Kasumi-1 (cell line): ENCODE measurements around the gene KPTN.
A peak's percentile ranks its signal among the peaks of the same experiment; 100 is the strongest.

Experiments
- DNase-seq, 2 experiments: peaks; one replicate each; lab custom pipeline; 2025; lab: John Stamatoyannopoulos, UW

Gene KPTN

DNA sequence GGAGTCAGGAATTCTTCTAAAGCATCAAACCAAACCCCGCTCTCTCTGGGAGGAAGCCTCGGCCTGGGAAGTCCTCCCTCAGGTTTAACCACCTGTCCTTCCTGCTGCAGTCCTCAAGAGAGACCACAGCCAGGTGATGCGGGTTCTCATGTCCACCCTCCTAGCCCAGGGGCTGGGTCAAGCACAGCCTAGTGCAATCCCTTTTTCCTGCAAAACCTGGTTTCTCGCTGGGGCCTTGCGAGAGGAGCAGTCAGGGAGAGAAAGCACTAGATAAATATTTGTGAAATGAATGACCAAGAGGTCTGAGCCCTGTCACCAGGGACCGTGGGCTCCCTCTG lies 14.7 kb downstream of the KPTN start:
- DNase-seq = no peak

DNA sequence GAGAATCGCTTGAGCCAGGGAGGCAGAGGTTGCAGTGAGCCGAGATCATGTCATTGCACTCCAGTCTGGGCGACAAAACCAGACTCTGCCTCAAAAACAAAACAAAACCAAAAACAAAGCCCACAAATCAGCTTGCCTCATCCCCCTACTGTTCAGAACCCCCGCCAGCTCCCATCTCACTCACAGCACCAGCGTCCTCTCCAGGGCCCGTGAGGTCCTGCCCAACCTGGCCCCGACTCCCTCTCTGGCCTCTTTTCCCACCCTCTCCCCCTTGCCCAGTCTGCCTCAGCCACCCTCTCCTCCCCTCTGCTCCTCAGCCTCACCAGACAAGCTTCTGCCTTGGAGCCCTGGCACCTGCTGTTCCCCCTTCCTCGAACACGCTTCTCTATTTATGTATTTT lies 16.1 kb downstream of the KPTN start:
- DNase-seq = no peak

DNA sequence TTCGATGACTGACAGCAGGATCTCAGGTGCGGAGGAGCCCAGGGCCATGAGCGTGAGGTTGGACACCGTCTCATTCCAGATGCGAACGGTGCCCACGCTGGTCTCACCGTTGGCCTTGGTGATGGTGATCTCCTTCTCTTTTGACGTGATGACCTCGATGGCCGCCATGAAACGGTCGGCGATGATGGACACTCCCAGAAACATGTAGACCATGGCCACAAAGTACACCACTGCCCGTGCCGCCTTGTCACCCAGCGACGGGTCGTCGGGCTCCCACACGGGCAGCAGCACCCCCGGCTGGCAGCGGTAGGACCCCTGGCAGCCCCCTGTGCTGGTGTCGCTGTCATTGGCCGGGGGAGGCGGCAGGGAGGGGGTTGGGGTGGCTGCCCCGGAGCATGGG lies 18.1 kb downstream of the KPTN start:
- no peak for DNase-seq

GRCh38 chr19:47464675-47465419 lies 19.2 kb downstream of the KPTN start:
- no peak for DNase-seq

GRCh38 chr19:47461876-47462275 lies 22.1 kb downstream of the KPTN start:
- DNase-seq = no peak

GRCh38 chr19:47459477-47459876 lies 24.5 kb downstream of the KPTN start:
- DNase-seq = no peak

DNA sequence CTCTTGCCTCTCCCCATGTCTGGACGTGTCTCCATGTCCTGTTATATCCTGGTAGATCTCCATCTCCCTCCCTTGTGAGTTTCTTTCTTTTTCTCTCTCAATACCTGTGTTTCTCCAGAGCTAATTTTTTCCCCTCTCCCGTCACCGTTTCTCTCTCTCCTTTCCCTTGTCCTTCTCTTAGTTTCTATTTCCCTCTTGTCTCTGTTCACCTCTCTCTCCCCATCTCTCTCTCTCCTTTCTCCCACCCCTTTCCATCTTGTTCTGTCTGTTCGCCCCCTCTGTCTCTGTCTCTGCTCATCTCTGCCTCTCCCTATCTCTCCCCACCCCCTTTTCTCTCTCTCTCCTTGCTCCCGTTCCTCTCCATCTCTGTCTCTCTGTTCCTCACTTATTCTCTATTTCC lies 25.3 kb downstream of the KPTN start:
- DNase-seq = no peak

- DNase-seq = no peak
These were observed 27.1 kb downstream of the KPTN start for GRCh38 chr19:47456721-47457474.

DNA sequence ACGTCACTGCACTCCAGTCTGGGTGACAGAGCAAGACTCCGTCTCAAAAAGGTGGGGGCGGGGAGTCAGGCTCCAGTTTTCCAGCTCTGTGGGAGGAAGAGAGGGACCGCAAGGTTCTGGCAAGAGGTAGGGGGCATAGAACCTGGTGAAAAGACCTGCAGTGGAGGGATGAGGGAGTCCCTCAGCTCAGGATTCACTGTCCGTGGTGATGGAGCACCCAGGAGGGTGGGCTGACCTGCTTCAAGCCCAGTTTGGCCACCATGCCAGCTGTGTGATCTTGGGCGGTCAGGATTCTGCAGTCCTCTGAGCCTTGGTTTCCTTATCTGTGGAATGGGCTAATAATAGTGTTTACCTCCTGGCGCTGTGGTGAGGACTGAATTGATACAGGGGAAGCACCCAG lies 33.5 kb downstream of the KPTN start:
- no peak for DNase-seq

DNA sequence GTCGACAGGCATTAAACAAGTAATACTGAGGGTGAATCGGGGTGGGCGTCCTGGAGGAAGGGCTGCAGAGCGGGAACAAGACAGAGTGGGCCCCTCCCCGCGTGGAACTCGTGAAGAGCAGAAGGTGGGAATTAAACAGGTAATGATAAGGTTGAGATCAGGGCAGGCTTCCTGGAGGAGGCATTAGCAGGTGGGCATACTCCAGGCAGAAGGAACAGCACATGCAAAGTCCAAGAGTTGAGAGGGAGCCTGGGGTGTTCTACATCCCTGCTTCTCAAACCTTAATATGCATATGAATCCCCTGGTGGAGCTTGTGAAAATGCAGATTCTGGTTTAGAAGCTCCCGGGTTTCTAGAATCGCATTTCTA lies 35.7 kb downstream of the KPTN start:
- DNase-seq = no peak

GRCh38 chr19:47447470-47448359 lies 36.3 kb downstream of the KPTN start:
- DNase-seq = no peak

GRCh38 chr19:47446534-47447469 lies 37.2 kb downstream of the KPTN start:
- no peak for DNase-seq

DNA sequence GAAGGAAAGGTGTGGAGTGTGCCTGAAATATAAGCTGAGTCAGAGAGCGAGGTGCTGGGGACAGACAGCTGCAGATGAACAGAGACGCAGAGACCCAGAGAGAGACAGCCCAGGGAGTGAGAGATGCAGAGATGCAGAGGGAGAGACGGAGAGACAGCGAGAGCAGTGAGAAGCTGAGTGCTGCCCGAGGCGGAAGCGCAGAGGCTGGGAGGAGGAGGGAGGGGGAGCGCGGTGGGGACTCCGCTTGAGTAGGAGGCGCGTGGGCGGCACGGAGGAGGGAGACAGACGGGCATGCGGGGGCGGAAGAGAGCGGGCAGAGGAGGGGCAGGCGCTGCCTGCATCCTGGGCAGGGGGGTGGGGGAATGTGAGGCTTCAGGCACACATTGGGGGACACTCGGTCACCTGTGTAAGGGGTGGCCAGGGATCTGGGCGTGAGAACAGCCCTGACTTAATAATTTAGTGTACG lies 38.0 kb downstream of the KPTN start:
- peak; percentile 47 to 48 for DNase-seq

DNA sequence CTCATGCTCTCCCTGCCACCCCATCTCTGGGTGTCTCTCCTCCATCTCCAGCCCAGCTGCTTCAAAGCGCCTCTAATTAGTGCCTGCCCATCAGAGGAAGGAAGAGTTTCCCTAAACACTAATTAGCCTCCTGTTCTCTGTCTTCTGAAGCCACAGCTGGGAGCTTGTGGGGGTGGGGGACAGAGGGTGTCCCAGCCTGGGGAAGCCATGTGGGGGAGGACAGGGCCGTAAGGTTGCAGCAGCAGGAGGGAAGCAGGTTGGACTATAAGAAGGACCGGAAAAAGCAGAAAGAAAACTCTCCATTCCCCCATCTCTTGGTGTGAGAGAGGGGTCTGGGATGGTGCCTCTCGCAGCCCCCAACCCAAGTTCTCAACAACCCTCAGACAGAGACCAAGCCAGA lies 38.5 kb downstream of the KPTN start:
- DNase-seq = no peak

- DNase-seq = no peak
These were observed 39.6 kb downstream of the KPTN start for GRCh38 chr19:47444388-47444821.

DNA sequence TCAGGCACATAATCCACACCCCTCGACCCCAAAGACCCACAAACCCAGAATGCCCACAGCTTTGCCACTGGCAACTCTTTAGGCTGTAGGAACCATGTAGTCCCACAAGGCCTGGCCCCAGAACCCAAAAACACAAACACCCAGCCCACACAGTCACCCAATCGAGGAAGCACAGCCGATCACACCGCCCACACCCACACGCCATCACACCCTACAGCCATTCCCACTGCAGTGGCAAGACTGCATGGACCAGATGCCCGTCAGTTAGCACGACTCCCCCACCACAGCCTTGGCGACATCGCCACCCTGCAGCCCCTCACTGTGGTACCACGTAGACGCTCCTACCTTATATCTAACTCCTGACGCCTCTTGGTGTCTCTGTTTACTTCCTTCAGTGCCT lies 40.7 kb downstream of the KPTN start:
- DNase-seq = no peak

GRCh38 chr19:47438793-47439220 lies 45.2 kb downstream of the KPTN start:
- no peak for DNase-seq

DNA sequence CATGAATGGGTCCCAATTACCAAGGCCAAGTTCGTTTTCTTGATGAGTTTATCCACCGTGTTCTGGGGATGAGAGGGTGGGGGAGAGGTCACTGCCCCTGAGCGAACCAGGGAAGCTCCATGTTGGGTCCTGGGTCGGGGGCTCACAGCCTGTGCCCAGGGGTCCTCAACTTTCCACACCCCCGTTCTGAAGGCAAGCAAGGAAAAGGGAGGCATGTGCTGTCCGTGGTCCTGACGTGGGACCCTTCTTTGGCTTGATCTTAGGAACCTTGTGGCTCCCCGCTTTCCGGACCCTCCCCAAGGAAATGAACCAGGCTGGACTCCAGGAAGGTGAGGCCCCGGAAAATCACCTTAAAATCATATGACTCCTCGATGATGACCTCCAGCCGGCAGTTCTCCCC lies 46.5 kb downstream of the KPTN start:
- peak in 1 of 2 experiments; percentile 14 for DNase-seq

- peak; percentile 55 to 63 for DNase-seq
These were observed 47.2 kb downstream of the KPTN start for GRCh38 chr19:47436712-47437401.

DNA sequence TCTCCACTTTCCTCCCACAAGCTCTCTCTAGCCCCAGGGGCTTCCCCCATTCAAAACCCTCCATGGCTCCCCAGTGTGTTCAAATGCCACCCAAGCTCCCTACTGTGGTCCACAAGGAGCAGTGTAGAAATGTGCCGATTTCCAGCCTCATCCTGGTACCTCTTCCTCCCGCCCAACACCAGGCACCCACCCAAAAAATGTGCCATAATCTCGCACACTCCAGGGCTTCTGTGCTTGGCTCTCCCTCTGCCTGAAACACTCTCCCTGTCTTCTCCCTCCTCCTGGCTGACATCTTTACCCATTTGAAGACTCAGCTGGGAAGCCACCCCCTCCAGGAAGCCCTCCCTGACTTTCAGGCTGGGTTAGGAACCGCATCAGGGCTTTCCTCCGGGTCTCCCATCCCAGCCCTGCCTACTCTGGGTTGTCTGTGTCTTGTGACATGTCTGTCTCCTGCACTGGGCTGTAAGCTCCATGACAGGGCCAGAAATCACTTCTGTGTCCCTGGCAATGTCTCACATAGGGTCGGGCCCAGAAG lies 48.1 kb downstream of the KPTN start:
- no peak for DNase-seq

DNA sequence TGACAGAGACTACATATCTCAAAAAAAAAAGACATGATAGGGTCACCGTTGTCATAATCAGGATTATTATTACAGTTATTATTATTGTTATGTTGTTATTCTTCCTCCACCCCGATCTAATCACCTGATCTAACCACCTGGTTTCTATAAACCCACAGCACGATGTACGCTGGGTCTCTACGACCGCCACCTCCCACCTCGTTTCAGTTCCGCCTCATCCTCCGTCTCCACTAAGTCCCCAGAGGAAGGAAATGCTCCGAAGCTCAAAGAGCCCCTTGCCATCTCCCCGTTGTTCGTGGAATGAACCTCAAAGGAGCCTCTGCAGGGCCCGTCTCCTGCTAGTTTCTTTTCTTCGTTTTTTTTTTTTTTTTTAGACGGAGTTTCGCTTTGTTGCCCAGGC lies 48.8 kb downstream of the KPTN start:
- DNase-seq = no peak
